OCI-LY1 (cell line): Measurements from ENCODE around the gene ALDH1A3.

Experiments
- H2AFZ ChIP-seq: fragments of 200-600 bp; sonication (generic), shearing (Covaris generic); 2 replicates; pipeline ENCODE4 v1.6.0; 2014; ENCODE audit warnings: antibody characterized with exemption, mild to moderate bottlenecking, low read length
- H3F3A ChIP-seq: fragments of 200-600 bp; sonication (generic), shearing (Covaris generic); 2 replicates; pipeline ENCODE4 v1.6.0; 2014; ENCODE audit warnings: mild to moderate bottlenecking, antibody characterized with exemption, low read length, moderate library complexity; ENCODE audit not compliant: insufficient read depth
- H3K27ac ChIP-seq: fragments of 200-600 bp; sonication (generic); 2 replicates; pipeline ENCODE4 v1.5.1; 2014; ENCODE audit warnings: low read length, mixed run types, mild to moderate bottlenecking, low read depth; ENCODE audit not compliant: poor library complexity, severe bottlenecking
- H3K27me3 ChIP-seq: fragments of 200-600 bp; sonication (generic); 2 replicates; pipeline ENCODE4 v1.6.0; 2014; ENCODE audit warnings: antibody characterized with exemption, mild to moderate bottlenecking, low read length, moderate library complexity; ENCODE audit not compliant: insufficient read depth
- H3K36me3 ChIP-seq: fragments of 200-600 bp; sonication (generic); 2 replicates; pipeline ENCODE4 v1.6.1; 2014; ENCODE audit warnings: mild to moderate bottlenecking, antibody characterized with exemption, low read length, moderate library complexity, mixed read lengths; ENCODE audit not compliant: insufficient read depth
- H3K4me1 ChIP-seq: fragments of 200-600 bp; sonication (generic); 2 replicates; pipeline ENCODE4 v1.5.1; 2014; ENCODE audit warnings: mild to moderate bottlenecking, low read length, moderate library complexity; ENCODE audit not compliant: insufficient read depth, severe bottlenecking
- H3K4me2 ChIP-seq: fragments of 200-600 bp; sonication (generic), shearing (Covaris generic); 2 replicates; pipeline ENCODE4 v1.6.1; 2014; ENCODE audit warnings: low read length
- H3K4me3 ChIP-seq: fragments of 200-600 bp; sonication (generic); 2 replicates; pipeline ENCODE4 v1.5.1; 2014; ENCODE audit warnings: low read length, low read depth, mild to moderate bottlenecking, mixed read lengths; ENCODE audit not compliant: poor library complexity, severe bottlenecking
- H3K79me2 ChIP-seq: fragments of 200-600 bp; shearing (Covaris generic); 2 replicates; pipeline ENCODE4 v1.6.1; 2016; ENCODE audit warnings: mixed run types, low read length, mixed read lengths; ENCODE audit not compliant: insufficient read depth
- H3K9ac ChIP-seq: fragments of 200-600 bp; sonication (generic), shearing (Covaris generic); 2 replicates; pipeline ENCODE4 v1.6.1; 2014; ENCODE audit warnings: mild to moderate bottlenecking, low read length, mixed read lengths
- H3K9me2 ChIP-seq: fragments of 200-600 bp; sonication (generic), shearing (Covaris generic); 2 replicates; pipeline ENCODE4 v1.6.1; 2014; ENCODE audit warnings: low read depth, mild to moderate bottlenecking, low read length, mixed read lengths
- H3K9me3 ChIP-seq: fragments of 200-600 bp; shearing (Covaris generic); 2 replicates; pipeline ENCODE4 v1.6.1; 2014; ENCODE audit warnings: low read length, mixed read lengths
- H4K20me1 ChIP-seq: fragments of 200-600 bp; sonication (generic), shearing (Covaris generic); 2 replicates; pipeline ENCODE4 v1.6.0; 2016; ENCODE audit warnings: mild to moderate bottlenecking, low read length; ENCODE audit not compliant: insufficient read depth
- EZH2 ChIP-seq: fragments of 200-600 bp; sonication (generic), shearing (Covaris generic); IDR thresholded peaks from 2 replicates; pipeline ENCODE4 v1.8.0; 2017; ENCODE audit warnings: borderline replicate concordance, mixed run types, mild to moderate bottlenecking, antibody characterized with exemption, low read length, moderate library complexity, mixed read lengths
- TF ChIP-seq, protein P1 (sequence below): fragments of 200-600 bp; sonication (generic), shearing (Covaris generic); IDR thresholded peaks from 2 replicates; pipeline ENCODE4 v1.5.1; 2017; ENCODE audit warnings: mild to moderate bottlenecking, antibody characterized with exemption, low read length, moderate library complexity, mixed read lengths

ALDH1A3 gene

DNA sequence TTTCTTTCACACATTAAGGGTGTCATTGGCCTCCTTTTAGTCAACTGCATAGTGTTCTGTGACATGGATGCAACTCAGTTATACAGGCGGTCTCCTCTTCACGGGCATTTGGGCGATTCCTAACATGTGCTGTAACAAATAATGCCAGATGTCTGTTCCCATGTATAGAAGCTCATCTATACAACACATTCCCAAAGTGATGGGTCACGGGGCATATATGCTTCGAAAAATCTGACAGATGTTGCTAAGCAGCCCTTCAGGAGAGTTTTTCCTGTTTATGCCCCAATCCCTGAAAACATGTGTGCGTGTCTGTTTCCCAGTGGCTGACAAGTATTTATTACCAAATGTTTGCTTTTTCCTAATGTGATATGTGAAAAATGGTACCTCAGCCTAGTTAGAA, 65.4 kb downstream of the ALDH1A3 start:
- Histone ChIP-seq H3K9me2 (no peaks in the 10 kb centered on the region), H4K20me1 (no peaks in the 10 kb centered on the region), H3F3A (no peaks in the 10 kb centered on the region), H3K9me3 (0 out of 2 replicates have a peak, but pooled peaks cover 2% of the 10 kb centered on the region), H3K79me2 (peaks cover 7% of the 10 kb centered on the region; the same call in 1 of the 2 replicates), H3K4me1 (peaks cover 40% of the 10 kb centered on the region), H3K4me3 (no peak overlapping the region), H3K36me3 (peaks cover 58% of the 10 kb centered on the region), H3K27ac (no peak overlapping the region), H2AFZ (no peak overlapping the region), H3K9ac (no peak overlapping the region), H3K4me2 (no peak overlapping the region), H3K27me3 (no peaks in the 10 kb centered on the region)
- TF ChIP-seq EZH2: no peak
- TF ChIP-seq, protein P1, sequence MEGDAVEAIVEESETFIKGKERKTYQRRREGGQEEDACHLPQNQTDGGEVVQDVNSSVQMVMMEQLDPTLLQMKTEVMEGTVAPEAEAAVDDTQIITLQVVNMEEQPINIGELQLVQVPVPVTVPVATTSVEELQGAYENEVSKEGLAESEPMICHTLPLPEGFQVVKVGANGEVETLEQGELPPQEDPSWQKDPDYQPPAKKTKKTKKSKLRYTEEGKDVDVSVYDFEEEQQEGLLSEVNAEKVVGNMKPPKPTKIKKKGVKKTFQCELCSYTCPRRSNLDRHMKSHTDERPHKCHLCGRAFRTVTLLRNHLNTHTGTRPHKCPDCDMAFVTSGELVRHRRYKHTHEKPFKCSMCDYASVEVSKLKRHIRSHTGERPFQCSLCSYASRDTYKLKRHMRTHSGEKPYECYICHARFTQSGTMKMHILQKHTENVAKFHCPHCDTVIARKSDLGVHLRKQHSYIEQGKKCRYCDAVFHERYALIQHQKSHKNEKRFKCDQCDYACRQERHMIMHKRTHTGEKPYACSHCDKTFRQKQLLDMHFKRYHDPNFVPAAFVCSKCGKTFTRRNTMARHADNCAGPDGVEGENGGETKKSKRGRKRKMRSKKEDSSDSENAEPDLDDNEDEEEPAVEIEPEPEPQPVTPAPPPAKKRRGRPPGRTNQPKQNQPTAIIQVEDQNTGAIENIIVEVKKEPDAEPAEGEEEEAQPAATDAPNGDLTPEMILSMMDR: no peak

DNA sequence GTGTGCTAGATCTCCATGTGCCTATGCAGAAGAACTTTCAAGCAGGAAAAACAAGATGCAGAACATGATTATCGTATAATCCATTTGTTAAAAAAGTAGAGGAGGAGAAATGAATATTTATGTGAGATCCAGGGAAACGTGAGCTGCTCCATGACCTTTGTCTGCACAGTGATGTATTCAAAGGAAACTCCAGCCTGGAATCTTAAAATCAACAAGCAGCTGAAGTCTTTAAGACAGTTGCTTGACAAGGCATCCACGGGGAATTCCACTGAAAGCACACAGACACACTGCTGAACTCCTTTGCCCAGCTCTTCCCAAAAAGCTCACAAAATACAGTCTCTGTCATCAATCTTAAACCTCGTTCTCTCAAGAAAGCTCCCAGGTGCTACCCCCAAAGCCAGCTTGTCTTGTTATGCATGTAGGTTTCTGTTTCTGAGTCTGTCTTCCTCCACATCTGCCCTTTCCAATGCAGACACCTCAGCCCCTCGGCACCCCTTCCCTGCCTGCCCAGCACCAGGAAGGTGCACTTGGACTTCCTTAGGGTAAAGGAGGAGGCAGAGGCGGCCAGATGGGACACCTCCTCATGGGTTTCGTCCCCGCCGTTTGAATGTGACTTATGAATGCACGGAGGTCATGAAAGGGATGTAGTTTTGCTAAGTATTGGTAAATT, 68.3 kb downstream of the ALDH1A3 start:
- Histone ChIP-seq H3K9ac (no peak overlapping the region), H3K36me3 (peaks cover 56% of the 10 kb centered on the region), H3K4me3 (no peak overlapping the region), H3K27me3 (no peaks in the 10 kb centered on the region), H3K4me2 (no peak overlapping the region), H3K9me3 (0 out of 2 replicates have a peak, but pooled peaks cover 2% of the 10 kb centered on the region), H3K79me2 (peaks cover 15% of the 10 kb centered on the region; the same call in 1 of the 2 replicates), H4K20me1 (no peaks in the 10 kb centered on the region), H3K27ac (no peak overlapping the region), H3K4me1 (peaks cover 11% of the 10 kb centered on the region), H2AFZ (no peak overlapping the region), H3F3A (no peaks in the 10 kb centered on the region), H3K9me2 (no peaks in the 10 kb centered on the region)
- TF ChIP-seq EZH2: no peak
- TF ChIP-seq, protein P1: no peak

GRCh38 chr15:100948430-100948762, 68.8 kb downstream of the ALDH1A3 start:
- Histone ChIP-seq H3K27ac (no peak overlapping the region), H3K36me3 (peaks cover 56% of the 10 kb centered on the region), H3F3A (no peaks in the 10 kb centered on the region), H3K9me2 (no peaks in the 10 kb centered on the region), H3K4me1 (peaks cover 6% of the 10 kb centered on the region), H2AFZ (no peak overlapping the region), H3K79me2 (peaks cover 19% of the 10 kb centered on the region), H3K9ac (no peak overlapping the region), H4K20me1 (no peaks in the 10 kb centered on the region), H3K9me3 (0 out of 2 replicates have a peak, but pooled peaks cover 2% of the 10 kb centered on the region), H3K4me2 (no peak overlapping the region), H3K4me3 (no peak overlapping the region), H3K27me3 (no peaks in the 10 kb centered on the region)
- no peak for TF ChIP-seq EZH2
- TF ChIP-seq, protein P1: no peak
